ENCODE measurements around the gene RORB. TPM values are rescaled to one million over a fixed set of nuclear protein-coding genes. Genes with fewer than 3 reads are reported as not detected.

RORB gene
- total RNA-seq (not detected), polyA plus RNA-seq (under 1 TPM in 1 of 3 donors, not detected in 2; 0.12 TPM), total RNA-seq (0 to 0.08 (median 0) reads per million in 6 experiments)

GRCh38 chr9:74496819-74497747, at the start of gene RORB:
Gene RORB (plus strand): TSS chr9:74497335. CDS start chr9:74497977, 642 bp downstream.
- Mint-ChIP-seq H3K27ac (peak within 1 kb of the TSS in 6 of 10 donors; percentile 57 to 72 (median 61)), H3K4me1 (peaks cover 18 to 39% (median 33%) of the 10 kb centered on the region in 4 donors), H3K27me3 (peaks cover 23 to 66% (median 49%) of the 10 kb centered on the region in 5 donors), H3K36me3 (peaks cover 0 to 4% (median 0%) of the 10 kb centered on the region in 3 donors), H3K4me3 (peak within 1 kb of the TSS; percentile 78 to 99 (median 90)), H3K9me3 (peaks cover 0 to 9% (median 0%) of the 10 kb centered on the region in 9 donors)
- ATAC-seq (peak; percentile 70 to 77), DNase-seq (peak in 4 of 10 donors; percentile 13 to 40 (median 24))
- POLR2A ChIA-PET, result no interaction called here

GRCh38 chr9:74447451-74448193, 49.5 kb upstream of the RORB start:
- H3K9me3 Mint-ChIP-seq, result peaks cover 0 to 20% (median 0%) of the 10 kb centered on the region in 9 donors
- POLR2A ChIA-PET, result no interaction called here
- H3K27me3 Mint-ChIP-seq, result peaks cover 0 to 6% (median 0%) of the 10 kb centered on the region in 5 donors
- H3K36me3 Mint-ChIP-seq, result no peaks in the 10 kb centered on the region
- DNase-seq (no peak), ATAC-seq (no peak)
- H3K4me3 Mint-ChIP-seq, result no peak overlapping the region
- no peak overlapping the region for H3K27ac Mint-ChIP-seq
- H3K4me1 Mint-ChIP-seq, result no peaks in the 10 kb centered on the region

GRCh38 chr9:74449060-74449459, 48.1 kb upstream of the RORB start:
- H3K4me1 Mint-ChIP-seq, result no peaks in the 10 kb centered on the region
- no peak overlapping the region for H3K27ac Mint-ChIP-seq
- no peak for ATAC-seq
- peaks cover 0 to 6% (median 0%) of the 10 kb centered on the region in 5 donors for H3K27me3 Mint-ChIP-seq
- peaks cover 0 to 20% (median 0%) of the 10 kb centered on the region in 9 donors for H3K9me3 Mint-ChIP-seq
- no peak overlapping the region for H3K4me3 Mint-ChIP-seq
- POLR2A ChIA-PET, result no interaction called here
- H3K36me3 Mint-ChIP-seq, result no peaks in the 10 kb centered on the region
- DNase-seq, result no peak

DNA sequence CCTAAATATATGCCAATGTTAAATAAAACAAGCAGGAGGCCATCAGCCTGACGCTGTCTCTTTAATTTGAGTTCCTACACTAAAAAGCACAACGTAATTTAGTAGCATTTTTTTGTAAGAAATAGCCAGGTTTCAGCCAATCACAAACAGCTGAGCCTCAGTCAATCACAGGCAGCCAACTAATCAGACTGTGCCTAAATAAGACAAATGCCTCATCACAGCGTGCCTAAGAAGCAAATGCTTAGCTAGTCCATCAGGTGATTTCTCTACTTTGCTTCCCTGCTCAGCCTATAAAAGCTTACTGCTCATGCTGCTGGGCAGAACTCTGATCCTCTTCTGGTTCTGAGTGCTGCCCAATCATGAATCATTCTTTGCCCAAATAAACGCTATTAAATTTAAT, 38.3 kb upstream of the RORB start:
- Mint-ChIP-seq H3K4me3 (no peak overlapping the region), H3K36me3 (no peaks in the 10 kb centered on the region), H3K27ac (no peak overlapping the region), H3K4me1 (no peaks in the 10 kb centered on the region), H3K9me3 (peaks cover 0 to 2% (median 0%) of the 10 kb centered on the region in 9 donors), H3K27me3 (peaks cover 0 to 2% (median 0%) of the 10 kb centered on the region in 5 donors)
- DNase-seq (no peak), ATAC-seq (no peak)
- POLR2A ChIA-PET, result no interaction called here

DNA sequence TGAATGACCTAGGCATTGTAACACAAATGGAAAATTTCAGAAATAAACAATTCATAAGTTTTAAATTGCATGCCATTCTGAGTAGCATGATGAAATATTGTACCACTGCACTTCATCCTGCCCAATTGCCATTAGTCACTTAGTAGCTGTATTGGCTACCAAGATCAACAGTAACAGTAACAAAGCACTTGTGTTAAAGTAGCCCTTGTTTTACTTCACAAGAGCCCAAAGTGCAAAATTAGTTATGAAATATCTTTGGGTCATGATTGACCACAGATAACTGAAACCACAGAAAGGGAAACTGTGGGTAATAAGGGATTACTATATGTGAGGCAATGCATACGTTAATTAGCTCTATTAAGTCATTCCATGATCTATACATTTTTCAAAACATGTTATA, 33.3 kb upstream of the RORB start:
- Mint-ChIP-seq H3K4me3 (no peak overlapping the region), H3K27ac (no peak overlapping the region), H3K4me1 (no peaks in the 10 kb centered on the region), H3K36me3 (no peaks in the 10 kb centered on the region), H3K9me3 (peaks cover 0 to 3% (median 0%) of the 10 kb centered on the region in 9 donors), H3K27me3 (no peaks in the 10 kb centered on the region)
- POLR2A ChIA-PET, result no interaction called here
- no peak for ATAC-seq
- no peak for DNase-seq

GRCh38 chr9:74478606-74479005, 18.5 kb upstream of the RORB start:
- Mint-ChIP-seq H3K4me3 (no peak overlapping the region), H3K27ac (no peak overlapping the region), H3K36me3 (no peaks in the 10 kb centered on the region), H3K27me3 (peaks cover 0 to 4% (median 1%) of the 10 kb centered on the region in 5 donors), H3K9me3 (peaks cover 0 to 9% (median 4%) of the 10 kb centered on the region in 9 donors), H3K4me1 (no peaks in the 10 kb centered on the region)
- no peak for DNase-seq
- no peak for ATAC-seq
- POLR2A ChIA-PET, result no interaction called here

GRCh38 chr9:74479711-74480110, 17.4 kb upstream of the RORB start:
- DNase-seq, result no peak
- POLR2A ChIA-PET, result no interaction called here
- no peaks in the 10 kb centered on the region for H3K36me3 Mint-ChIP-seq
- H3K27me3 Mint-ChIP-seq, result peaks cover 0 to 4% (median 1%) of the 10 kb centered on the region in 5 donors
- no peak for ATAC-seq
- H3K4me1 Mint-ChIP-seq, result no peaks in the 10 kb centered on the region
- no peak overlapping the region for H3K4me3 Mint-ChIP-seq
- H3K9me3 Mint-ChIP-seq, result peaks cover 0 to 9% (median 4%) of the 10 kb centered on the region in 9 donors
- H3K27ac Mint-ChIP-seq, result no peak overlapping the region

- ATAC-seq, result no peak
- POLR2A ChIA-PET, result no interaction called here
- Mint-ChIP-seq H3K4me1 (no peaks in the 10 kb centered on the region), H3K27ac (no peak overlapping the region), H3K27me3 (peaks cover 5 to 15% (median 9%) of the 10 kb centered on the region in 5 donors), H3K4me3 (no peak overlapping the region), H3K36me3 (no peaks in the 10 kb centered on the region), H3K9me3 (peaks cover 0 to 6% (median 0%) of the 10 kb centered on the region in 9 donors)
- DNase-seq, result no peak
Measured at GRCh38 chr9:74487395-74487794, 9.7 kb upstream of the RORB start.

GRCh38 chr9:74493512-74493911, 3.6 kb upstream of the RORB start:
- POLR2A ChIA-PET, result no interaction called here
- peaks cover 0 to 12% (median 0%) of the 10 kb centered on the region in 9 donors for H3K9me3 Mint-ChIP-seq
- no peak overlapping the region for H3K4me3 Mint-ChIP-seq
- peaks cover 0 to 3% (median 0%) of the 10 kb centered on the region in 3 donors for H3K36me3 Mint-ChIP-seq
- peaks cover 14 to 41% (median 24%) of the 10 kb centered on the region in 5 donors for H3K27me3 Mint-ChIP-seq
- H3K27ac Mint-ChIP-seq, result no peak overlapping the region
- ATAC-seq, result no peak
- no peak for DNase-seq
- H3K4me1 Mint-ChIP-seq, result peaks cover 10 to 17% (median 15%) of the 10 kb centered on the region in 4 donors

DNA sequence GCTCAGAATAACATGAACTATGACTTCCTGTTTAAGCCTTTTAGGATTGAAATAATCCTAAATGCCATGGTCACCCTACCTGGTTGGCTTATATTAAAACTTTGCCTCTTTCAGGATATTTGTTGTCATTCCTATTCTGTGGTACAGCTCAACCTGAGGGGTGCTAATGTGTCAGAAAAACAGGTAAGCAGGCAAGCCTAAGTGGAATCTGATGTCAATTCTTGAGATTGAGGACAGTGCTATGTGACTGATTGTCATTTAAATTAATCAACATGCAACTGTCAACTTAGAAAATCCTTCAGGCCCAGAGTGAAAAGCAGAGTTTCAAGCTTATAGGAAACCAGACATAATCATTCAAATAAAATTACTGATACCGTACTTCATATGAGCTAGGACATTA, 2.6 kb upstream of the RORB start:
- ATAC-seq (no peak), DNase-seq (no peak)
- H3K4me1 Mint-ChIP-seq, result peaks cover 16 to 25% (median 23%) of the 10 kb centered on the region in 4 donors
- POLR2A ChIA-PET, result no interaction called here
- peaks cover 0 to 12% (median 0%) of the 10 kb centered on the region in 9 donors for H3K9me3 Mint-ChIP-seq
- H3K27me3 Mint-ChIP-seq, result peaks cover 17 to 47% (median 31%) of the 10 kb centered on the region in 5 donors
- no peak overlapping the region for H3K4me3 Mint-ChIP-seq
- H3K27ac Mint-ChIP-seq, result no peak overlapping the region
- peaks cover 0 to 4% (median 0%) of the 10 kb centered on the region in 3 donors for H3K36me3 Mint-ChIP-seq

GRCh38 chr9:74496406-74496805, 729 bp upstream of the RORB start:
- peak overlapping the region; percentile 78 to 99 (median 90) for H3K4me3 Mint-ChIP-seq
- peaks cover 26 to 66% (median 48%) of the 10 kb centered on the region in 5 donors for H3K27me3 Mint-ChIP-seq
- H3K9me3 Mint-ChIP-seq, result peaks cover 0 to 12% (median 0%) of the 10 kb centered on the region in 9 donors
- peaks cover 18 to 39% (median 33%) of the 10 kb centered on the region in 4 donors for H3K4me1 Mint-ChIP-seq
- H3K27ac Mint-ChIP-seq, result peak overlapping the region in 1 of 10 donors; percentile 2
- ATAC-seq (no peak), DNase-seq (peak in 1 of 10 donors; percentile 9)
- POLR2A ChIA-PET, result no interaction called here
- H3K36me3 Mint-ChIP-seq, result peaks cover 0 to 4% (median 0%) of the 10 kb centered on the region in 3 donors

DNA sequence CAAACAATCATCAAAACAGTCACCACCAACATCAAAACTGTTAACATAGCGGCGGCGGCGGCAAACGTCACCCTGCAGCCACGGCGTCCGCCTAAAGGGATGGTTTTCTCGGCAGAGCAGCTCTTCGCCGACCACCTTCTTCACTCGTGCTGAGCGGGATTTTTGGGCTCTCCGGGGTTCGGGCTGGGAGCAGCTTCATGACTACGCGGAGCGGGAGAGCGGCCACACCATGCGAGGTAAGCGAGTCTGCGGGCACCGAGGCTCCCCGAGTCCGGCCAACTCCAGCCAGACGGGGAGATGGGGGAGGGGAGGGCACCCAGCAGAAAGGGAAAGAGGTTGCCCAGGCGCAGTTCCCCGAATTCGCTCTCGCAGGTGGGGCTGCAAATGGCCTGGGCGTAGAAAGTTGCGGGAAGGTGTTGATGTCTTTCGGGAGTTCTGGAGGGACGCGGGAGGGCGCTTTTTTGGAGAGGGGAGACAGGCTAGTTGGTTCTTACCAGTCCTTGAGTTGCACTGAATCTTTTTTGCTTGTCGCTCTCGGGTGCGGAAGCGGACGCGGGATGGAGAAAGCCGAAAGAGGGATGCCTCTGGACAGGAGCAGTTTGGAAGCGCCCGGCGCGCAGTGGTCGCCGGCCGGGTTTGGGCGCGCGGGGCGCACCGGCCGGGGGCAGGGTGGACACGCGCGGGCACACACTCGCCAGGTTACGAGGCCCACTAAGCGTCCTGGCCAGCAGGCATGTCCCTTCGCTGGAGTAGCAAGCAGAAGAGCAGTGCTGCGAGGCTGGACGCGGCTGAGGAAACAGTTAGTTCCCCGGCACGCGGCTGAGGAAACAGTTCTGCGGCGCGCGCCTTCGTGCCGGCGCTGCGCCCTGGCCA, 849 bp downstream of the RORB start:
- H3K4me3 Mint-ChIP-seq, result peak overlapping the region; percentile 78 to 99 (median 90)
- H3K27ac Mint-ChIP-seq, result peak overlapping the region in 6 of 10 donors; percentile 57 to 72 (median 61)
- ATAC-seq (peak in 1 of 2 donors; percentile 31), DNase-seq (peak in 4 of 10 donors; percentile 1 to 31 (median 13))
- peaks cover 26 to 65% (median 49%) of the 10 kb centered on the region in 5 donors for H3K27me3 Mint-ChIP-seq
- H3K9me3 Mint-ChIP-seq, result no peaks in the 10 kb centered on the region
- H3K4me1 Mint-ChIP-seq, result peaks cover 18 to 39% (median 33%) of the 10 kb centered on the region in 4 donors
- H3K36me3 Mint-ChIP-seq, result peaks cover 0 to 4% (median 0%) of the 10 kb centered on the region in 3 donors
- POLR2A ChIA-PET, result no interaction called here

Measured in naive thymus-derived CD8-positive, alpha-beta T cell (primary cell).